Activated T-cell treated with anti-CD3 and anti-CD28 coated beads for 4 hours (primary cell): ENCODE results near the gene LRRC37A3.
A peak's percentile ranks its signal among the peaks of the same experiment; 100 is the strongest.
"Not testable (repeated sequence)": the region's sequence is repeated elsewhere in the genome, so short reads cannot be mapped to it uniquely, and the experiment has no call there.

Source experiments
- DNase-seq: peaks from one replicate; pipeline ENCODE4 v3.0.0-alpha.2; 2020

The LRRC37A3 gene

DNA sequence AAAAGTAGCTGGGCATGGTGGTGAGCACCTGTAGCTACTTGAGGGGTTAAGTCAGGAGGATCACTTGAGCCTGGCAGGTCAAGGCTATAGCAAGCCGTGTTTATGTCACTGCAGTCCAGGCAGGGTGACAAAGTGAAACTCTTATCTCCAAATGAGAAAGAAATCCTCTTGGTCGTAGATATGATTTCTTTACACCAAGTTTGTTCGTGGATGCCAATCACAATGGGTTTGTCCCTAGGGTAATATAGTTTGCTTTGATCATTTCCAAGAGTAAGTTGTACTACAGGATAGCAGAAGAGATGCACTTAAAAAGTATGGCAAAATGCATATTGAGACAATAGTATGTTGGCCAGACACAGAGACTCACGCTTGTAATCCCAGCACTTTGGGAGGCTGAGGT, 6.0 kb upstream of the LRRC37A3 start:
- DNase-seq, result not testable (repeated sequence)

DNA sequence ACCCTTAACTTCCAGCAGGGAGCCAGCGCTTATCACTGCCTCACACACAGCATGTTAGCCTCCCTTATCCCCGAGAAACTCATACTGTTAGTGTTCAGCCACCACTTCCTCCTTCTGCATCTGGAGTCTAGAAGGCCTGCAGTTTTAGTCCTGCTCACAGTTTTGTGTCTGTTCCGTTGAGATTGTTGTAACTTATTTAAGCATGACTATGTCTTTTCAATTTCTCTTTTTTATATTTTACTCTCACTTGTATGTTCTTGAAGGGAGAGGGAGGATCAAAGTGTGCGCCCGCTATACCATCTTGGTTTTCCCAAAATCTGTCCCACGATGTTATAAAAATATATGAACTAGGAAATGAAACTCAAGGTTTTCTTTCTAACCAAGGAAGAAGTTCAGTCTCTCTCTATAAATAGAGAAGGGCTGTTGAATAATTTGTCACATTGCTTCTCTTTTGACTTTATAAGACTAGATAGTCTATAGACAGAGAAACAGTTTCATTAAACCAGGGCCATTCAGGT, 3.8 kb upstream of the LRRC37A3 start:
- not testable (repeated sequence) for DNase-seq

DNA sequence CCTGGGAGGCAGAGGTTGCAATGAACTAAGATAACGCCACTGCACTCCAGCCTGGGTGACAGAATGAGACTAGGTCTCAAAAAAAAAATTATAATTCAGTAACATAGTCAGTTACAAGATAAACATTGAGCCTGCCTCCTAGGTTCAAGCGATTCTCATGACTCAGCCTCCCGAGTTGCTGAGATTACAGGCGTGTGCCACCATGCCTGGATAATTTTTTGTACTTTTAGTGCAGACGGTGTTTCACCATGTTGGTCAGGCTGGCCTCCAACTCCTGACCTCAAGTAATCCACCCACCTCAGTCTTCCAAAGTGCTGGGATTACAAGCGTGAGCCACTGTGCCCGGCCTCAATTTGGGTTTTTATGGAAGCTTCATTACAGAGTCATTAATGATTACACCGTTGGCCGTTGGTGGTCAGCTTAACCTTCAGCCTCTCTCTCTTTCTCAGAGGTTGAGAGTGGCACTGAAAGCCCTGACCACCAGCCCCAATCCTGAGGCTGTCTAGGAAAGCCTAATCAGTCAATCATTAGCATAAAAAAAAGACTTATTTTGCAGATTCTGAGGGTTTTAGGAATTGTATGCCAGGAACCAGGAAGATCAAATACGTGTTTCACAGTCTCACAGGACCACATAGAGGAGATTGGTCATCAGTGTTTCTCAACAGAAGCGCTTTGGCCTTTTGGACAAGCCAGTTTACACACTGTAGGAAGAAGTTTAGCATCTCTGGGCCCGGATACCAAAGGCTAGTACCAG, 1.3 kb upstream of the LRRC37A3 start:
- DNase-seq, result no peak

DNA sequence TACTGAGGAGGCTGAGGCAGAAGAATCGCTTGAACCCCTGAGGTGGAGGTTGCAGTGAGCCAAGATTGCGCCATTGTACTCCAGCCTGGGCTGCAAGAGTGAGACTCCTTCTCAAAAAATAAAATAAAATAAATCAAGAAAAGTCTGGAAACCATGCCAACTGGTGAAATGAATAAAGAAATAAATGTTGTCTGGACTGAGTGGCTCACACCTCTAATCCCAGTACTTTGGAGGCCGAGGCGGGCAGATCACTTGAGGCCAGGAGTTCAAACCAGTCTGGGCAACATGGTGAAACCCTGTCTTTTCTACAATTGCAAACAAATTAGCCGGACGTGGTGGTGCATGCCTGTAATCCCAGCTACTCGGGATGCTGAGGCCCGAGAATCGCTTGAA, 744 bp upstream of the LRRC37A3 start:
- no peak for DNase-seq

DNA sequence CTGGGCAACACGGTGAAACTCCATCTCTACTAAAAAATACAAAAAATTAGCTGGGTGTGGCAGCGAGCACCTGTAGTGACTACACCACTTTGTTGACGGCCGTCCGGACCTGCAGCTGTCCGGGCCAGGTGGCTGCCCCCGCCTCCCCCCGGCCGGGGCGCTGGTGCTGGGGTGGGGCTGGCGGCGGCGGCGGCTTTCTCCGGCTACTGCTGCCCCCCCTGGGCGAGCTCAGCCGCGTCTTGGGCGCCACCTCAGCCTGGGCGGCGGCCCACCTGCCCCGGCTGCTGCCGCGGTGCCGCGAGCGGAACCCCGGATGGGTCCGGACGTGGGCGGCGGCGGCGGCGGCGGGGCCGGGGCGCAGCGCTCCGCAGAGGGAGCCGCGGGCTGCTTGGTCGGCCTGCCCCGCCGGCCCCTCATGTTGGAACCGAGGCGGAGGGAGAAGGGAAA, 413 bp downstream of the LRRC37A3 start:
- DNase-seq, result not testable (repeated sequence)

DNA sequence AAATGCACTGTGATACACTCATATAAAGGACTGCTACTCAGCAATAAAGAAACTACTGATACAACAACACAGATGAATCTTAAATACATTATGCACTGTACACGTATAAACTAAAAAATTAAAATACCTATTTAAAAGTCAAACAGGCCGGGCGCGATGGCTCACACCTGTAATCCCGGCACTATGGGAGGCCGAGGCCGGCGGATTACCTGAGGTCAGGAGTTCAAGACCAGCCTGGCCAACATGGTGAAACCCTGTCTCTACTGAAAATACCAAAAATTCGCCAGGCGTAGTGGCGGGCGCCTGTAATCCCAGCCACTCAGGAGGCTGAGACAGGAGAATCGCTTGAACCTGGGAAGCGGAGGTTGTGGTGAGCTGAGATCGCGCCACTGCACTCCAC, 1.7 kb downstream of the LRRC37A3 start:
- DNase-seq, result not testable (repeated sequence)

DNA sequence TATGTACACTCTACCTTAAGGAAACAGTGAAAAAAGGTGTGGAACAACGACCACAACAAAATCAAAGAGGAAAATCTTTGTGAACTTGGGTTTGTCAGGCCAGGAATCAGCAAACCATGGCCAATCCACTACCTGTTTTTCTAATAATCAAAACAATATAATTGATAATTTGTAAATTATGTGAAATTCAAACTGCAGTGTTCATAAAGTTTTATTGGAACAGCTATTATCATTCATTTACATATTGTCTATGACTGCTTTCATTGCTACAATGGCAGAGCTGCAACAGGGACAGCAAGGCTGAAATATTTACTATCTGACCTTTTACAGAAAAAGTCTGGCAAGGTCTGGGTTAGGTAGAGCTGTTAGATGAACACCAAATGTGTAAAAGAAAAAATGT, 4.0 kb downstream of the LRRC37A3 start:
- not testable (repeated sequence) for DNase-seq

DNA sequence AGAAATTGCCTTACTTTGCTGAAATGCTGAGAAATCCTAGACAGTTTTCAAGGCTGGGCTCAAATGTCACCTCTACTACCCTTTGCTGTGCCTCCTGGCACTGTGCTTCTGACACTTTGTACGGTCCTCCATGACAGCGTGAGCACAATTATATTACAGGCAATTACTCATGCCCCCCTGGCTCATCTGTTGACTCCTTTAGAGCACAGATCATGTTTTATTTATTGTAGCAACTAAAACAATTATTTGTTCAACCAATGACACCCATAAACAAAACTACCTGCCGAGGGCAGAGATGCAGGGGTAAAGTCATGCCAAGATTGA, 9.1 kb downstream of the LRRC37A3 start:
- DNase-seq, result not testable (repeated sequence)

DNA sequence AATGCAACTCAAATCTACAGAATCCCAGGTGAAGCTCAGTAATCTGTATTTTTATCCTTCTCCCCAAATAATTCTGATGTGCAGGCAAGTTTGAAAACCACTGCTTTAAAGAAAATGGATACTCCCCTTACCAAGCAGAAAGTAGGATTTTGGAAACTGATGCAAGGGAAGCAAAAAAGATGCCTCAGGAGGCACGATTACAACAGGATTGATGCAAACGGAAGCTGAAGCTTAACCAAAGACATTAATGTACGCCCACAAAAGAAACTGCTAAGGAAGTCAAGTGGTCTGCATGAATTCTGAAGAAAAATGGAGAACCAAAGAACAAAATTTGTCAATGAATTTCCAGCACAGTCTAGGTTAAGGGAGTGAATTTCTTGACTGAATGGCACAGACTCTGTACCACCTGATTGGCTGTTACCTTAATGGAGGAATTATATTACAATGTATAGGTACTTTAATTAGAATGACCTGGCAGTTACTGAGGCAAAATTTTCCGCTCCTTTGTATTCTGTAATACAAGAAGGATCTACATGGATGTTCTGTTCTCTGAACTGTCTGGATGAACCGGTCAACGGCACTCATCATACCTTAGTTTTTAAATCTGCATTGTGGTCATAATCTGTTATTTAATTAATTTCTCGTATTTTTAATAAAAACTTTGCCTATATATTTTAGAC, 9.6 kb downstream of the LRRC37A3 start:
- DNase-seq, result not testable (repeated sequence)

DNA sequence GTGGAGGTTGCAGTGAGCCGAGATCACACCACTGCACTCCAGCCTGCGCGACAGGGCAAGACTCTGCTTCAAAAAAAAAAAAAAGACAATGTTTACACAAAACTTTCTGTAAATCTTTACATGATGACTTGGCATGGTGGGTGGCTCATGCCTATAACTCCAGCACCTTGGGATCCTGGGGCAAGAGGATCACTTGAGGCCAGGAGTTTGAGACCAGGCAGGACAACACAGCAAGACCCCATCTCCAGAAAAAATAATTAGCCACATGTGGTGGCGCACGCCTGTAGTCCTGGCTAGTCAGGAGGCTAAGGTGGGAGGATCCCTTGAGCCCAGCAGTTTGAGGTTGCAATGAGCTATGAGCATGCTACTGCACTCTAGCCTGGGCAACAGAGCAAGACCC, 15.2 kb downstream of the LRRC37A3 start:
- DNase-seq, result not testable (repeated sequence)

DNA sequence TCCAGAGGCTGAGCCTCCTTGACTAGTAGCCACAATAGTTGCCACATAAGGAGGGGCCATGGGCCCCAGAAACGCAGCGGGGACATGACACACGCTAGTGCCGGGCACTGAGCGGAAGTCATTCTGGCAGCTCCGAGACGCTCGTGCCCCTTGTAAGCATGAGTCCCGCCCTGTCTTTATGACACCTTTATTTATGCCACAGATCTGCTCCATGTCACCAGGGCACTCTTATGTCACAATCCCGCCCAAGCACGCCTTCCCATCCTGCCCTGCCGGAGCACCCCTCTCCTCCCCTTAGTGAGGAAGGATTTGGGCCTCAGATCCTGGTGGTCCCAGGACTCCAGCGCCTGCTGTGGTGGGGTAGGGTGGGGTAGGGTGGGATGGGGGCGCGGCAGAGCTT, 22.1 kb downstream of the LRRC37A3 start:
- DNase-seq, result not testable (repeated sequence)

DNA sequence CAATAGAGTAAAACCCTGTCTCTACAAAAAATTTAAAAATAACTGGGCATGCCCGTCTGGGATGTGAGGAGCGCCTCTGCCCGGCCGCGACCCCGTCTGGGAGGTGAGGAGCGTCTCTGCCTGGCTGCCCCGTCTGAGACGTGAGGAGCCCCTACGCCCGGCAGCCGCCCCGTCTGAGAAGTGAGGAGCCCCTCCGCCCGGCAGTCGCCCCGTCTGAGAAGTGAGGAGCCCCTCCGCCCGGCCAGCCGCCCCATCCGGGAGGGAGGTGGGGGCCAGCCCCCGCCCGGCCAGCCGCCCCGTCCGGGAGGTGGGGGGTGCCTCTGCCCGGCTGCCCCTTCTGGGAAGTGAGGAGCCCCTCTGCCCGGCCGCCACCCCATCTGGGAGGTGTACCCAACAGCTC, 45.1 kb downstream of the LRRC37A3 start:
- not testable (repeated sequence) for DNase-seq

DNA sequence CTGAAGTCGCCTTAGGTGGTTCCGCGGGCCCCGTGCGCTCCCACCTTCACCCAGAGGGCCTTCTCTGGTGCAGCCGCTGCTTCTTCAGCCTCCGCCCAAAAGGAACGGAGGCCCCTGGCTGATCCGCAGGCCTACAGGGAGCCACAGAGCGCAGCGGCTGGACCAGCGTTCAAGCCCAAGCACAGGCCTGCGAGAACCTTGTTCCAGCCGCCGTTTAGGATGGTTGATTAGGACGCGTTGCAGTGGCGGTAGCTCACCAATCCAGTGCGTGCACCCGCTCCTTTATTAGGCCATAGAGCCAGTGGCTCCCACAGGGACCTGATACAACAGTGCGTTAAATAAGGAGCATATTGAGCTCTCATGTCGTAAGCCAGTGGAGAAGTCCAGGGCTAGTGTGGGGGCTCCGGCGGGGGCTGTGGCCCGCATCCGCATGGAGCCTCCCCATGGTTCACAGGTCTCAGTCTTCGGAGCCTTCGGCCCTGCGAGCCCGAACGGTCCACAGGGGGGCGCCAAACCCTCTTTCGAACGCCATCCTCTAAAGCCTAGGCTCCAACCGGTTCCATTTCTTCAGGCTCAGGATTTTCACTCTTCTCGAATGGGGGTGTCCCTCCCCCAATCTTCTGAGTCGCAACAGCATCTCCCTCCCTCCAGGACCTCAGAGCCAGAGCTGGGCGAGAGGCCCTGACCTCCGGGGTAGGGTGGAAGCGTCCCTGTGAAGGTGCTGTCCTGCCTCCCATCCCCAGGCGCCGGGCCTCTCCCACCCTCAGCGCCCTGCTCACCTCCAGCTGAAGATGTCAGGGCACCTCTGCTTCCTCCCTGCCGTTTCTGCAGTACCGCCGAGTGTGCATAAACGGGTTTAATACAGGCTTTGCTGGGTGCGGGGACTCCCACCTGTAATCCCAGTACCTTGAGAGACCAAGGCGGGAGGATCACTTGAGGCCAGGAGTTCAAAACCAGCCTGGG, 71.5 kb downstream of the LRRC37A3 start:
- peak; percentile 76 for DNase-seq

DNA sequence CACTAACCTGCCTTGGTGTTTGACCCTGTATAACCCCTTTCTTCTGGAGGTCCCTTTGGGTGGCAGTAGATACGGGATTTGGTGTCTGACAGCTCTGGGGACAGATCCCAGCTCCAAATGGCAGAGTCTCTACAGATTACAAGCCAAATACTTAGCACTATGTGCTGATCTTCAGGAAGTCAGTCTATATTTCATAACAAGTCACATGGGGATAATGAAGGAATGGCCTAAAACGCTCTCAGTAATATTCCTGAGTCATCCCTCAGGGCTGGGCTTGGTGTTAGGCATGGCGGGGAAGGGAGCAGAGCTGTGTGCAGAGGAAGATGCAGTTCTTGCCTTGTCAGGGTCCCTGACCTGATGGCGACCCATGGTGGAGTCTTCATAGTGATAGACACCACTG, 72.4 kb downstream of the LRRC37A3 start:
- DNase-seq, result not testable (repeated sequence)

DNA sequence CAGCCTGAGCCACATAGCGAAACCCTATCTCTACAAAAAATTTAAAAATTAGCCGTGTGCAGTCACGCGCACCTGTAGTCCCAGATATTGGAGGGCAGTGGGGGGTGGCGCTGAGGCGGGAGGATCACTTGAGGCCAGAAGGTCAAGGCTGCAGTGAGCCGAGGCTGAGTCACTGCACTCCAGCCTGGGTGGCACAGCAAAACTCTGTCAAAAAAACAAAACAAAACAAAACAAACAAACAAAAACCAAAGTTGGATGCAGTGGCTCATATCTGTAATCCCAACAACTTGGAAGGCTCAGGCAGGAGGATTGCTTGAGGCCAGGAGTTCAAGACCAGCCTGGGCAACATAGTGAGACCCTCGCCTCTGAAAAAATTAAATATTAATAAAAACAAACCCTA, 75.4 kb downstream of the LRRC37A3 start:
- not testable (repeated sequence) for DNase-seq

DNA sequence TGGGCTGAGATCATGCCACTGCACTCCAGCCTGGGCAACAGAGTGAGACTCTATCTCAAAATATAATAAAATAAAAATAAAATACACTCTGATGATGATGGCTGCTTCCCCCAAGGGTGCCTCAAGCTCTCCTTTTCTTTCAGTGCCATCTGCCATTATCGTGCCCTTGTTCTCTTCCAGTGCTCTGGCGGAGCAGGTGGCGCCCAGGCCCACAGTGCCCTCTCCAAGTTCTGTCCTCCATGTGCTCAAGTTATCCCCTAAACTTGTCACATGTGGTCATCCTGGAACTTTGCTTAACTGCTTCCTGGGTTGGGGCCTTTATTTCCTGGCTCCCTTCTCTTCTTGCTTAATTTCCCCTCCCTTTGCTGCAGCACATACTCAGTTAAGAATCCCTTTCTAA, 76.4 kb downstream of the LRRC37A3 start:
- DNase-seq, result not testable (repeated sequence)

DNA sequence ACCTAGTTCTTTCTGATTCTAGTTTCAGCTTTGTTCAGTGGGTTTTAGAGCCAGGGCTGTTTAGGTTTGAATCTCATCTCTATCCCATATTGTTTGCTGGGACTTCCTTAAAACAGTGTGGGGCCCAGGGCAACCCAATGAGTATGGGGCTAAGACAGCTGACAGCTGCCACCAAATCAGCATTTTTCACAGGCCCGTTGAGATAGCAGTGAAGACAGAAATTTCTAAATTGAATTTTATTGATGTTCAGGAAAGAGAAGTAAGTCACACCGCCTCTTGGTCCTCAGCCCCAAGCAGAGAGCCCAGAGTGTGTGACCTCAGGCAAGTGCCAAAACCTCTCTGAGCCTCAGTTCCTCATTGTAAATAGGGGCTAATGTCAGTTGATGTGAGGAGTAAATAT, 78.3 kb downstream of the LRRC37A3 start:
- DNase-seq, result not testable (repeated sequence)

DNA sequence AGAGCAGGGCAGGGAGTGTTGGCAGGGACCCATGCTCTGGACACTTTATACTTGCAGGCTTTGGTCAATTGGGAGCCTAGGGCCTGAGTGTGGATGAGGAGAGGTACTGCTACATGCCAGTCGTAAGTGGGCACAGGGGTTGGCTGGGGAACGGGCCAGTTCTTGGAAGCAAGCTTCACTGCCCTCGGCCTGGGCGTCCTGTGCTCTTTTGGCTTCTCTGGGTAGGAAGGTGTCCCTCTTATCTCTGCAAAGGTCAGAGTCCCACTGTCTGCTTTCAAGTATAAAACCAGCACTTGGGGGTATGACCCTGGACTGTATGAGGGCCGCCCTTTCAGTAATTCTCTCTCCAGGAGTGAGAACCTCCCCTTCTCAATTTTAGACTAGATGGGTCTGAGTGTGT, 80.8 kb downstream of the LRRC37A3 start:
- DNase-seq, result not testable (repeated sequence)

DNA sequence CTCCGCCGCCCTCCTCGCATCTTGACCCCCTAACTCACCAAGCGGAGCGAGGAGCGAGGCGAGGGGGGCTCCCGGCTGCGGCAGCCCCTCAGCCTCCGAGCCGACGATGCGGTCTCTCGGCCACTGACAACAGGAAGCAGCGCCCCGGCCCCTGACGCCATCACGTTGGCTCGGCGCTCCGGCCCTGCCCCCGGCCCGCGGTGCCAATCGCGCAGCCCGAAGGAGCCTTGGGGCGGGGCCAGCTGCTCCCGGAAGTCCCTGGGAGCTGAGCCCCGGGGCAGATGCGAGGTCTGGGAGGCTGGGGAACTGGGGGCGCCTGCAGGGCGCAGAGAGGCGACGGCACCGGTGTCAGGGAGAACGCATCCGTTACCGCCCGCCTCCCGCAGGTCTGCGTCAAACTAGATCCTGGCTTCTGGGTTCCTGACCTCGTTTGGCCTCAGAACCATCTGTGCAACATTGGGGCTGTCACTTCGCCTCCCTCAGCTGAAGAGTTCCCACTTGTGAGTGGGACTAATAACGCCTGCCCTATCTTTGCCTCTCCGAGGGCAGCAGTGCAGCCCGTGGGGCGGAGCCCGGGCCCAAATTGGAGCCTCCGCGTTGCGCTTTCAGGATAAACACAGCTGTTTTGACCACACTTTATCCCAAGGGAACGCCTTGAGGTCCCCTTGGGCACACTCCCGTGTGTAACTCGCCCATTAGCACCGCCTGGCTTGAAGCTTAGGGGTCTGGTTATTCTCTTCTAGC, 82.1 kb downstream of the LRRC37A3 start:
- peak; percentile 70 for DNase-seq

DNA sequence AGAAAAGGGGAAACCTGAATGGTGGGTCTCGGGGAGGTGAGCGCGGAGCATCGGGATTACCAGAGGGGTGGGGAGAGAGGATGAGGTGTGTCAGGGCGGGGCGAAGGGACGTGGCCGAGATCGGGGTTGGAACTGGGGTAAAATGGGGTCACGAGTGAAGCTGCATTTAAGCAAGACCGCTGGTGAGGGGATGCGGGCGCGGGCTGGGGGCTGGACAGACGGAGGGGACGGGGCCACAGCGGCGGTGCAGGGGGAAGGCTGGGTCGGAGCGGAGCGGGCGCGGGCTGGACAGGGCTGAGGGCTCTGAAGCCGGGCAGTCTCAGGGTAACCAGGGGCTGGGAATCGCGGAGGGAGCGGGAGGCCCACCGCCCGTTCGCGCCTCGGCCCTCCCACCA, 82.7 kb downstream of the LRRC37A3 start:
- DNase-seq, result peak; percentile 5

DNA sequence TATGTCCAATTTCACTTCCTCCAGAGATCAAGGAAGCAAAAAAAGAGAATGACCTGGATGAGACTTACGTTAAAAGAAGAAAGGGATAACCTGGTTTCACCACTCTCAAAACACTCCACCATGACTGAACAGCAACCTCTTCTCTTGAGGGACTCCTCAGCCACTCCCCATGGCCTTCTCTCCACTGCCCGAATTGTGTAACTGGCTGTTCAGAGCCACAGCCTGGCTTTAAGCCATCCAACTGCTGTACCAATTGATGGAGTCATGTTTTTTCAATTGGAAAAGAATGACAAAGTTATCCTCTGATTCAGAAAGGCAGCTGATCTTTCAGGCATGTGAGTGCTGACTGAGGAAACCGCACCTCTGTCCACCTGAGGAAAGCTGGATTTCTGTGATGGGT, 85.2 kb downstream of the LRRC37A3 start:
- not testable (repeated sequence) for DNase-seq

DNA sequence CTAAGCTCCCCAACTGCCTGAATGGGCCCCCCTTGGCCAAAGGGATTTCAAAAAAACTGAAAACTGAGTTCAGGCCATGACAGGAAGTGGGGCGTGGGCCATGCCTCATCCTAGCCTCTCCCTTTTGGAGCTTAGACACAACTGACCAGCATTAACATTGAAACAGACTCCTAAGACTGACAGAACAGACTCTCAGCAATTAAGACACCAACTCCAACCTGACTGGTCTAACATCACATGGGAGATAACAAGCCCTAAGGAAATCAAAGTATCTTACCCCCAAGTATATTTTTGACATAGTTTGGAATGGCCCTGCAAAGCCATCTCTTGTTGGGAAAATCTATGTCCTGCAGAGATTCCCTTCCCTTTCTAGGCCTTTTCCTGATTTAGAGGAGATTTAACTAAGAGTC, 88.6 kb downstream of the LRRC37A3 start:
- DNase-seq, result not testable (repeated sequence)
